ENCODE results near the gene KLK6. TPM values are rescaled to one million over a fixed set of nuclear protein-coding genes. Genes with fewer than 3 reads are reported as not detected.

Gene KLK6
- total RNA-seq, 1 experiment from 2014 or later = 1.5 TPM

GRCh38 chr19:50933640-50934039 is 35.8 kb downstream of the KLK6 start:
- H3K27me3 Mint-ChIP-seq (ENCODE audit: insufficient read depth, unreplicated experiment) = peaks cover 15% of the 10 kb centered on the region
- H3K27ac Mint-ChIP-seq (ENCODE audit: unreplicated experiment) = no peak overlapping the region
- no peaks in the 10 kb centered on the region for H3K9me3 Mint-ChIP-seq (ENCODE audit: unreplicated experiment)
- ChIA-PET CTCF (no interaction called here), POLR2A (no interaction called here)
- DNase-seq = no peak
- BruUV-seq (replicated peaks) = no TSS peak
- H3K4me3 Mint-ChIP-seq (ENCODE audit: unreplicated experiment) = no peak overlapping the region
- H3K4me1 ChIP-seq = no peaks in the 10 kb centered on the region; the same call in 1 of the 2 replicates
- H3K4me1 Mint-ChIP-seq (ENCODE audit: low read depth, unreplicated experiment) = no peaks in the 10 kb centered on the region
- H3K36me3 Mint-ChIP-seq (ENCODE audit: insufficient read depth, unreplicated experiment) = no peaks in the 10 kb centered on the region
- intact Hi-C loops (cut with micrococcal nuclease; ENCODE audit: unreplicated experiment) = no loop called here
- H3K4me3 ChIP-seq (ENCODE audit: low read depth, low read length) = no peak overlapping the region
- no peaks in the 10 kb centered on the region for H3K36me3 ChIP-seq (ENCODE audit: control insufficient read depth, insufficient read depth, low read length)
- H3K9me3 ChIP-seq = no peaks in the 10 kb centered on the region
- 0 out of 2 replicates have a peak, but pooled peaks cover 2% of the 10 kb centered on the region for H3K27me3 ChIP-seq (replicated peaks; ENCODE audit: control insufficient read depth, insufficient read depth, low read length)
- no peak for TF ChIP-seq CTCF (IDR thresholded peaks at IDR 0.05; ENCODE audit: insufficient read depth in 1 of 2, low read depth in 1 of 2, low read length in 1 of 2, severe bottlenecking in 1 of 2, unreplicated experiment in 1 of 2)

GRCh38 chr19:50932690-50933083 is 36.7 kb downstream of the KLK6 start:
- ChIA-PET CTCF (interaction anchor here (0.7 kb wide), 1 partner anchor 135 kb away, joined by 3 read pairs; no protein-coding TSS in a partner anchor), POLR2A (no interaction called here)
- Mint-ChIP-seq H3K4me1 (ENCODE audit: low read depth, unreplicated experiment) (no peaks in the 10 kb centered on the region), H3K36me3 (ENCODE audit: insufficient read depth, unreplicated experiment) (no peaks in the 10 kb centered on the region), H3K27me3 (ENCODE audit: insufficient read depth, unreplicated experiment) (peaks cover 14% of the 10 kb centered on the region), H3K27ac (ENCODE audit: unreplicated experiment) (no peak overlapping the region), H3K4me3 (ENCODE audit: unreplicated experiment) (no peak overlapping the region), H3K9me3 (ENCODE audit: unreplicated experiment) (no peaks in the 10 kb centered on the region)
- no TSS peak for BruUV-seq (replicated peaks)
- H3K4me3 ChIP-seq (ENCODE audit: low read depth, low read length) = no peak overlapping the region
- TF ChIP-seq CTCF (IDR thresholded peaks at IDR 0.05; ENCODE audit: insufficient read depth in 1 of 2, low read depth in 1 of 2, low read length in 1 of 2, severe bottlenecking in 1 of 2, unreplicated experiment in 1 of 2) = no peak
- no peaks in the 10 kb centered on the region; the same call in 1 of the 2 replicates for H3K4me1 ChIP-seq
- H3K9me3 ChIP-seq = no peaks in the 10 kb centered on the region
- 0 out of 2 replicates have a peak, but pooled peaks cover 2% of the 10 kb centered on the region for H3K27me3 ChIP-seq (replicated peaks; ENCODE audit: control insufficient read depth, insufficient read depth, low read length)
- DNase-seq = no peak
- intact Hi-C loops (cut with micrococcal nuclease; ENCODE audit: unreplicated experiment) = no loop called here
- no peaks in the 10 kb centered on the region for H3K36me3 ChIP-seq (ENCODE audit: control insufficient read depth, insufficient read depth, low read length)

GRCh38 chr19:50932018-50932689 is 37.2 kb downstream of the KLK6 start:
- BruUV-seq (replicated peaks) = no TSS peak
- Mint-ChIP-seq H3K9me3 (ENCODE audit: unreplicated experiment) (no peaks in the 10 kb centered on the region), H3K4me1 (ENCODE audit: low read depth, unreplicated experiment) (no peaks in the 10 kb centered on the region), H3K4me3 (ENCODE audit: unreplicated experiment) (no peak overlapping the region), H3K27ac (ENCODE audit: unreplicated experiment) (no peak overlapping the region), H3K36me3 (ENCODE audit: insufficient read depth, unreplicated experiment) (no peaks in the 10 kb centered on the region), H3K27me3 (ENCODE audit: insufficient read depth, unreplicated experiment) (peaks cover 15% of the 10 kb centered on the region)
- DNase-seq = no peak
- 0 out of 2 replicates have a peak, but pooled peaks cover 2% of the 10 kb centered on the region for H3K27me3 ChIP-seq (replicated peaks; ENCODE audit: control insufficient read depth, insufficient read depth, low read length)
- H3K9me3 ChIP-seq = no peaks in the 10 kb centered on the region
- ChIA-PET CTCF (interaction anchor here (0.7 kb wide), 1 partner anchor 134 kb away, joined by 3 read pairs; no protein-coding TSS in a partner anchor), POLR2A (no interaction called here)
- intact Hi-C loops (cut with micrococcal nuclease; ENCODE audit: unreplicated experiment) = no loop called here
- no peaks in the 10 kb centered on the region for H3K36me3 ChIP-seq (ENCODE audit: control insufficient read depth, insufficient read depth, low read length)
- TF ChIP-seq CTCF (IDR thresholded peaks at IDR 0.05; ENCODE audit: insufficient read depth in 1 of 2, low read depth in 1 of 2, low read length in 1 of 2, severe bottlenecking in 1 of 2, unreplicated experiment in 1 of 2) = no peak
- no peak overlapping the region for H3K4me3 ChIP-seq (ENCODE audit: low read depth, low read length)
- no peaks in the 10 kb centered on the region; the same call in 1 of the 2 replicates for H3K4me1 ChIP-seq

Data from Caco-2 (cell line).